Chondrocyte (in vitro differentiated cells): ENCODE measurements around the gene SLC25A11. TPM values are rescaled to one million over a fixed set of nuclear protein-coding genes. Genes with fewer than 3 reads are reported as not detected.

ENCODE experiments used
- DNase-seq: peaks from one replicate; pipeline ENCODE4 v3.0.0; 2021; ENCODE audit warnings: mixed read lengths, low spot score
- H3K27ac Mint-ChIP-seq: one replicate; pipeline ENCODE4 v1.8.0; 2021; ENCODE audit warnings: mild to moderate bottlenecking, moderate library complexity, mixed read lengths; ENCODE audit not compliant: unreplicated experiment
- H3K27me3 Mint-ChIP-seq: 2 replicates; pipeline ENCODE4 v1.8.0; 2021; ENCODE audit warnings: low read depth, mixed read lengths
- H3K36me3 Mint-ChIP-seq: 2 replicates; pipeline ENCODE4 v1.8.0; 2021; ENCODE audit warnings: low read depth, mixed read lengths
- H3K4me1 Mint-ChIP-seq: 2 replicates; pipeline ENCODE4 v1.8.0; 2021; ENCODE audit warnings: low read depth, mild to moderate bottlenecking, mixed read lengths
- H3K4me3 Mint-ChIP-seq: one replicate; pipeline ENCODE4 v1.8.0; 2021; ENCODE audit warnings: mild to moderate bottlenecking, moderate library complexity, mixed read lengths; ENCODE audit not compliant: unreplicated experiment
- H3K9me3 Mint-ChIP-seq: 2 replicates; pipeline ENCODE4 v1.8.0; 2021; ENCODE audit warnings: low read depth, mixed read lengths
- CTCF ChIP-seq: fragments of 200-600 bp; sonication (generic); IDR thresholded peaks from 2 replicates; pipeline ENCODE4 v1.5.0; 2021; ENCODE audit warnings: antibody characterized with exemption, mild to moderate bottlenecking, moderate library complexity
- total RNA-seq: library from RNA; stranded (reverse); gene quantifications from 3 replicates; pipeline ENCODE4 v1.2.1, GENCODE V29; 2021

Gene SLC25A11
- total RNA-seq, 1 donor from 2014 or later, result 46.6 TPM

DNA sequence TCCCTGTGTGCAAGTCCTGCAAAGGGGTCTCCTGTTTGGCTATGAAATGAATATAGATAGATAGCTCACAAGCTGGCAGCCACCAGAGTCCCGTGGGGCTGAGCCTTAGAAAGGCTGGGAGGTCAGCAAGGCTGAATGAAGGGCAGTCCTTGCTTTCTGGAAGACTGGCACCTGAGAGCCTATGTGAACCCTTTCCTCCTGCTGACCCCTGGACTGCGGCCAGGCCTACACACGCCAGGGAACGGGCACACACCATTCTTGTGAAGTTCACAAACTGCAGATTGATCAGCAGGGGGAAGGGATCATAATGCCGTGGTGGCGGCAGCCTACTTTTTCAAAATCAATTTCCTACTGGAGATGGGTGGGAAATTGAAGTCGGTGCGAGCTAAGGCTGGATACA lies 41.5 kb downstream of the SLC25A11 start:
- no peak for DNase-seq
- TF ChIP-seq CTCF, result no peak
- no peak overlapping the region for H3K4me3 Mint-ChIP-seq
- H3K27ac Mint-ChIP-seq, result no peak overlapping the region
- peaks cover 2% of the 10 kb centered on the region for H3K4me1 Mint-ChIP-seq
- no peaks in the 10 kb centered on the region for H3K27me3 Mint-ChIP-seq
- H3K9me3 Mint-ChIP-seq, result no peaks in the 10 kb centered on the region
- peaks cover 23% of the 10 kb centered on the region for H3K36me3 Mint-ChIP-seq

GRCh38 chr17:4897785-4898184 lies 42.1 kb downstream of the SLC25A11 start:
- no peaks in the 10 kb centered on the region for H3K27me3 Mint-ChIP-seq
- no peaks in the 10 kb centered on the region for H3K9me3 Mint-ChIP-seq
- H3K4me3 Mint-ChIP-seq, result no peak overlapping the region
- H3K27ac Mint-ChIP-seq, result no peak overlapping the region
- no peak for DNase-seq
- H3K36me3 Mint-ChIP-seq, result peaks cover 23% of the 10 kb centered on the region
- no peak for TF ChIP-seq CTCF
- H3K4me1 Mint-ChIP-seq, result no peaks in the 10 kb centered on the region

DNA sequence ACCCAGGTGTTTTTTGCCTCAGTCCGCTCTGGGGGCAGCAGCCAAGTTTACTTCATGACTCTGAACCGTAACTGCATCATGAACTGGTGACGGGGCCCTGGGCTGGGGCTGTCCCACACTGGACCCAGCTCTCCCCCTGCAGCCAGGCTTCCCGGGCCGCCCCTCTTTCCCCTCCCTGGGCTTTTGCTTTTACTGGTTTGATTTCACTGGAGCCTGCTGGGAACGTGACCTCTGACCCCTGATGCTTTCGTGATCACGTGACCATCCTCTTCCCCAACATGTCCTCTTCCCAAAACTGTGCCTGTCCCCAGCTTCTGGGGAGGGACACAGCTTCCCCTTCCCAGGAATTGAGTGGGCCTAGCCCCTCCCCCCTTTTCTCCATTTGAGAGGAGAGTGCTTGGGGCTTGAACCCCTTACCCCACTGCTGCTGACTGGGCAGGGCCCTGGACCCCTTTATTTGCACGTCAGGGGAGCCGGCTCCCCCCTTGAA lies 42.6 kb downstream of the SLC25A11 start:
- Mint-ChIP-seq H3K27ac (no peak overlapping the region), H3K36me3 (peaks cover 26% of the 10 kb centered on the region), H3K27me3 (no peaks in the 10 kb centered on the region), H3K4me3 (no peak overlapping the region), H3K4me1 (no peaks in the 10 kb centered on the region), H3K9me3 (no peaks in the 10 kb centered on the region)
- DNase-seq, result no peak
- no peak for TF ChIP-seq CTCF

DNA sequence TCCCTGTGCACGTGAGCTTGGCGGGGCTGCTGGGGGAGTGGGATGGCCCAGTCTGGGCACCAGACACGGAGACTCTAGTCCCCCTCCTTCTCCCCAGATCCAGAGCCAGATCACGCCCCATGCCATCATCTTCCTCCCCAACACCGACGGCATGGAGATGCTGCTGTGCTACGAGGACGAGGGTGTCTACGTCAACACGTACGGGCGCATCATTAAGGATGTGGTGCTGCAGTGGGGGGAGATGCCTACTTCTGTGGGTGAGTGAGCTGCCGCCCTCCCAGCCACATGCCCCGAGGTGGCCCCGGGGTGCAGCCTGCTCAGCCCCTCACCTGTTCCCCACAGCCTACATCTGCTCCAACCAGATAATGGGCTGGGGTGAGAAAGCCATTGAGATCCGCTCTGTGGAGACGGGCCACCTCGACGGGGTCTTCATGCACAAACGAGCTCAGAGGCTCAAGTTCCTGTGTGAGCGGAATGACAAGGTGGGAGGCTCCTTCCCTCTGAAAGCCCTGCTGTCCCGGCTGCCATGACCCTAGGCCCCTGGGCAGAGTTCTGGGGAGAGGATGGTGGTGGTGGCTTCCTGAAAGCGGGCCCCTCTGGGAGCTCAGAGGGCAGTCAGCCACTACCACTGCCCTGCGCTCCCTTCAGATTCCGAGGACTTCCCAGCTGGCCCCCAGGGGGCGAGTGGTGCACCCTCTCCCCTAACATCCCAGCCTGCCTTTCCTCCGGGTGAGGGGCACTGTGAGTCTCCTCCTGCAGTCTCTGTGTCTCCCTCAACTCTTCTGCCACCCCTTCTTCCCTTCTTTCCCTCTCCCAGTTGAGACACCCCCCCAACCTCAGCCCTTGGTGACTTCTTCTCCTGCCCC lies 43.3 kb downstream of the SLC25A11 start:
- TF ChIP-seq CTCF, result no peak
- Mint-ChIP-seq H3K27me3 (no peaks in the 10 kb centered on the region), H3K4me1 (no peaks in the 10 kb centered on the region), H3K9me3 (no peaks in the 10 kb centered on the region), H3K27ac (no peak overlapping the region), H3K4me3 (no peak overlapping the region), H3K36me3 (peaks cover 26% of the 10 kb centered on the region)
- DNase-seq, result peak; percentile 72

GRCh38 chr17:4895657-4896331 lies 44.1 kb downstream of the SLC25A11 start:
- peak; percentile 79 for DNase-seq
- H3K4me1 Mint-ChIP-seq, result no peaks in the 10 kb centered on the region
- H3K4me3 Mint-ChIP-seq, result no peak overlapping the region
- peaks cover 28% of the 10 kb centered on the region for H3K36me3 Mint-ChIP-seq
- H3K27ac Mint-ChIP-seq, result no peak overlapping the region
- TF ChIP-seq CTCF, result peak; percentile 23
- H3K27me3 Mint-ChIP-seq, result no peaks in the 10 kb centered on the region
- no peaks in the 10 kb centered on the region for H3K9me3 Mint-ChIP-seq
